Smooth muscle cell of trachea (primary cell): ENCODE data around the gene C19orf67. TPM values are rescaled to one million over a fixed set of nuclear protein-coding genes. Genes with fewer than 3 reads are reported as not detected.

Experiments
- total RNA-seq: library from RNA; depleted of rRNA; stranded (reverse); fragments of >200 nt; gene quantifications from 2 replicates; pipeline ENCODE4 v1.2.1, GENCODE V29; 2014

Gene C19orf67
- total RNA-seq = 0.17 TPM in 1 of 2 replicates, not detected in the other

DNA sequence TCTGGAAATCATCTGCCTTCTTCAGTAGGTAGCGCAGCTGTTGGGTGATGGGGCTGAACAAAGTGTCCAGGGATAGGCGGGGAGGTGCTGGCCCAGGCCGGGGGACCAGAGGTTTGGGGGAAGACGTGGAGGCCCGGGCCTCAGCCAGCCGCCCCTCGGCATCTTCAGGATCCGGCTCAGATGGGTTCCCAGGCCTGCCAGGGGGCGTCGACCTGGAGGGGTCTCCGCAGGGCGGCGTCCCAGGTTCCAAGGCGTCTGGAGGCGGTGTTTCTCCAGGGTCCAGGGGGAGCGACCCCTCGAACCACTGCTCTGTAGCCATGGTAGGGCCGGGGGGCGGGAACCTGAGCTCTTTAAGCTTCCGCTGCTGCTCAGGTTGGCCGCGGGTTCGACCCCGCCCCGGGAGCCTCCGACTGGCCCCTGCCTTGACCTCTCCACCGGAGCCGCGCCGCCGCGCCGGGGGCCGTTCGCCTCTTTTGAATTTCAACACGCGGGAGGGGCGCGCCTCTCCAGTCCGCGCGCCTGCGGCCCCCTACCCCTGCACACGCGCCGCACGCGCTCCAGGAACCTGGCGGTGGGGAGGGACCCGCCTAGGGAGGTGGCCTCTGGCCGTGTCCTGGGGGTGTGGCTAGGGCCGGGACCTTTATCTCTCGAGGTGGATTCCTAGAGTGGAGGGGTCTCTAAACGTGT lies at the start of gene C19orf67:
Gene C19orf67, minus strand, starts transcription at position 475 of the 687 bp plus-strand sequence. Its CDS starts 156 bp downstream, at position 319.

DNA sequence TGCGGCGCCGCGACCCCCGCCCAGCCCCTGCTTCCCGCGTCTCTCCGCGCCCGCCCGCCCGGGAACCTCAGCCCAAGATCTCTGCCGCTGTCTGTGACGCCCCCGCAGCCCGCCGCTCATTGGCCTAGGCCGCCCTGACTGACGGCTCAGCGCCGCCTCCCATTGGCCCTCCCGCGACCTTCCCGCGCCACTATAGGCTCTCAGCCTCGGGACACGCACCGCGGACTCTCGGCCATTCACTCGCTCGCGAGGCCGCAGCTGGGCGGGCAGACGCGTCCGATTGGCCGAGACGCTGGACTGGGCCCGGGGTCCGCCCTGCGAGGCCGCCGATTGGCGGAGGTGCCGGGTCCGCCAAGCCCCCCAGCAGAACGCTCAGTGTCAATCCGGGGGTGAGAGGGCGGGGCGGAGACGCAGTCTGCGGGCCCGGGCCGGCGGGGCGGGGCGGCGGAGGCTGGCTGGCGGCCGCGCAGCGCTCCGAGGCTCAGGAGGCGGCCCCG lies 32.1 kb upstream of the C19orf67 start, which contains the start of gene PRKACA:
Gene PRKACA, minus strand, starts transcription at position 95 of the 497 bp plus-strand sequence. CDS start 215 bp downstream, outside the sequence.

DNA sequence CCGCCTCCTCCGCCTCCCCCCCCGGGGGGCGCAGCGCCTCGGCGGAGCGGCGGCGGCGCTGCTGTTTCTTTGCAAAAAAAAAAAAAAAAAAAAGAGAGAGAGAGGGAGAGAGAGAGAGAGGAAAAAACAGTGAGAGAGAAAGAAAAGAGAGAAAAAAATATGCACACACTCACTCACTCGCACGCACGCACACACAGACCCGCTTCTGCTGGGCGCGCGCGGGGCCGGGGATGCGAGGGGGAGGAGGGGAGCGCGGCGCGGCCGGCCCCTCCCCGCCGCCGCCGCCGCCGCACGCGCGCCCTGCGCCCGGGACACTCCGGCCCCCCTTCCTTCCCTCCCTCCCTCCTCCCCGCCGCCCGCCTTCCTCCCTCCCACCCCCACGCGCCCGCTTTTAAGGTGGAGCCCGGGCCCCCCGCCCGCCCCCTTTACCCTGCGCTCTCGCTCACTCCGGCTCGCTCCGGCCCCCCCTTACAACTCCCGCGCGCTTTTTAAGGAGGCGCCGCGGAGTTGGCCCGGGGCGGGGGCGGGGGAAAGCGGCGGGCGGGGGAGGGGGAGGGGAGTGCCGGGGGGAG lies 5.0 kb upstream of the C19orf67 start, which contains the start of gene SAMD1:
Gene SAMD1, minus strand, starts transcription at position 243 of the 572 bp plus-strand sequence.

DNA sequence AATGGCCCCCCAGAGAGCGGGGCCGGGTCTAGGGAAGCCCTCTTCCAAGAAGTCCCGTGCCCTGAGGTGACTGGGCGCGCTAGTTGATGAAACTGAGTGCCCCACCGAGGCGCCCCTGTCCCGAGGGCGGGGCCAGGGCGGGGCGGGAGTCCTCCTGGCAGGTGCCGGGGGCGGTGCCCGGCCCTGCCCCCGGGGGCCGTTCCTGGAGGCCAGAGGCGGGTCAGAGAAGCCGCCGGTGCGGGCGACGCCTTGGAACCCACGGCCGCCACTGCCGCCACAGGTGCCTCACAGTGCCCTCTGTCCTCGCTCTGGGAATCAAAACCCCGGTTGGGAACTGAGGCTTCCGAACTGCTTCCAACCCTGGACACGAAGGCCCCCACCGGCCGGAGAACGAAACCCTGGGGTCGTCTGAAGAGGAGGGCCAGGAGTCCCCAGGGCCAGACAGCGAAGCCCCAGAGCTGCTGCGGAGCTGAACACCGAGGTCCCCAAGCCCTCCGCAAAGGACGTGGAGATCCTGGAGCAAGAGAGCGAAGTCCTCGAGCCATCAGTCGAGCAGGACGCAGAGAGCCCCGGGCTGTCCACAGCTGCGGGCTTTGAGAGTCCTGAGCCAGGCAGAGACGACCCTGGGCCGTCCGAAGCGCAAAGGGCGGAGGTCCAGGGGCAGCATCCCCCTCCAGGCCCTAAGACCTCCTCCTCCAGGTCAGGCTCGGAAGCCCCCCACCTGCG lies 12.9 kb downstream of the C19orf67 start, which contains the start of gene MISP3:
Gene MISP3, plus strand, starts transcription at position 252 of the 726 bp plus-strand sequence. CDS start 524 bp downstream, outside the sequence.

DNA sequence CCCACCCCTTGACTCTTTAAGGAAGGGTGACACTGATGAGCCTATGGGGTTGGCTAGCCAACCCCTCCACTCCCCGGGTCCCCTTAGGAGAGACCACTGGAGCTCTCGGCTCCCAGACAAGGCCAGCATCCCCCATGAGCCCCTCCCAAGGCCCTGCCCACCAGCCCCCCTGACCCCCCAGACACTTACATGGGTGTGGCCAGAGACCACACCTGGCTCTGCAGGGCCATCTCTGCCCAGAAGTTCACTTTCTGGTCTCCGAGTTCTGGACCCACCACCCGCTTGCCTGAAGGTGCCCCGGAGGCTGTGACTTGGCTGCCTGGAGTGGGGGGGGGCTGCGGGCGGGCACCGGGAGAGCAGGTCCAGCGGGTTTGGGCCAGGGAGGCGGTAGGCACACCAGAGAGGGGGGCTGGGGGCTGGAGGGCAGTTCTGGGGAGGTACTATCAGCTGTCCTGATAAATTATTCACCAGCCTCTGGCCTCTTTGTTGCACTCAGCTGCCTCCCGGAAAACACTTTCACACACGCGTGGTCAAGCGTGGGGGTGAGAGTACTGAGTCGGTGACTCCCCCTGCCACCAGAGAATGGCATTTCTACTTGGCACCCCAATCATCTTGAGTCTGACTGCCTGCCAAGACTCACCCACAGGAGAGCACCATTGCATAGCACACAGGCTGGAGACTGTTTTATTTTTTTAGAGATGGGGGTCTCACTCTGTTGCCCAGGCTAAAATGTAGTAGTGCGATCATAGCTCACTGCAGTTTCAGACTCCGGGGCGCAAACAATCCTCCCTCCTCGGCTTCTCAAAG lies 23.6 kb downstream of the C19orf67 start, which contains the start of gene PALM3:
Gene PALM3, minus strand, starts transcription at position 326 of the 807 bp plus-strand sequence. Its CDS starts 96 bp downstream, at position 230.

DNA sequence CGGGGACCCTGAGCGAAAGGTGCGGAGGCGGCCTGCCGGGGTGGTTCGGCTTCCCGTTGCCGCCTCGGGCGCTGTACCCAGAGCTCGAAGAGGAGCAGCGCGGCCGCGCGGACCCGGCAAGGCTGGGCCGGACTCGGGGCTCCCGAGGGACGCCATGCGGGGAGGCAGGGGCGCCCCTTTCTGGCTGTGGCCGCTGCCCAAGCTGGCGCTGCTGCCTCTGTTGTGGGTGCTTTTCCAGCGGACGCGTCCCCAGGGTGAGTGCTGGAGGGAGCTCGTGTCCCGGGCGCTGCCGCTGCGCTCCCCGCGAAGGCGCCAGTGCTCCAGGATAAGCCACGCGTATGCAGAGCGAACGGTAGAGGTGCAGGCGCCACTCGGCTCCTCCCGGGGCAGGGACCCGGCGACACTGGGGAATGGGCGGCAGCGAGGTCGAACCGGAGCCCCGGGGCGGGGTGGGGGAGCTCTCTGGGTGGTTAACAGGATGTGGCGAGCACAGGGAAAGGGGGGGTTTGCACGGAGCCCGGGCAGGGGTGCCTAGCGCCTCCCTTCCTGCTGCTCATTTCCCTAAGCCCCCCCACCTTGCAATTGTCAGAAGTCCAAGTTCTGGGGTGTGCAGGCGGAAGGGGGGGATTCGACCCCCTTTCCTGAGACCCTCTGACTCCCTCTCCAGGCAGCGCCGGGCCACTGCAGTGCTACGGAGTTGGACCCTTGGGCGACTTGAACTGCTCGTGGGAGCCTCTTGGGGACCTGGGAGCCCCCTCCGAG lies 53.7 kb downstream of the C19orf67 start, which contains the start of gene IL27RA:
Gene IL27RA, plus strand, starts transcription at position 44 of the 762 bp plus-strand sequence. Its CDS starts 111 bp downstream, at position 155.

Other genes with a start within 250 kb of the C19orf67 start
- 0.66 TPM in 1 of 2 replicates, not detected in the other for gene NANOS3, start 208.6 kb downstream of the C19orf67 start, total RNA-seq
- gene BRME1, start 179.7 kb downstream of the C19orf67 start, total RNA-seq = 0.66 and 0.73 TPM in 2 replicates
- 11.6 and 11.8 TPM in 2 replicates for gene CC2D1A, start 179.6 kb downstream of the C19orf67 start, total RNA-seq
- 1.6 and 2.5 TPM in 2 replicates for gene PODNL1, start 147.4 kb downstream of the C19orf67 start, total RNA-seq
- 10.4 and 13.8 TPM in 2 replicates for gene DCAF15, start 133.3 kb downstream of the C19orf67 start, total RNA-seq
- gene RFX1, start 79.5 kb downstream of the C19orf67 start, total RNA-seq = 3.5 and 4.2 TPM in 2 replicates
- gene RLN3, start 57.6 kb downstream of the C19orf67 start, total RNA-seq = not detected in 2 replicates
- gene IL27RA, start 54.0 kb downstream of the C19orf67 start, total RNA-seq = 0.87 and 1.5 TPM in 2 replicates
- 0.87 and 0.99 TPM in 2 replicates for gene PALM3, start 23.7 kb downstream of the C19orf67 start, total RNA-seq
- gene MISP3, start 13.0 kb downstream of the C19orf67 start, total RNA-seq = 0.15 and 1.3 TPM in 2 replicates
- 19.6 and 36.2 TPM in 2 replicates for gene SAMD1, start 5.0 kb upstream of the C19orf67 start, total RNA-seq
- gene PRKACA, start 32.0 kb upstream of the C19orf67 start, total RNA-seq = 60.2 and 72.1 TPM in 2 replicates
- 0.66 and 11.9 TPM in 2 replicates for gene ASF1B, start 50.8 kb upstream of the C19orf67 start, total RNA-seq
- gene ADGRL1, start 120.4 kb upstream of the C19orf67 start, total RNA-seq = 2.0 and 5.0 TPM in 2 replicates